ENCODE data around the gene LILRB5.
"Not testable (repeated sequence)": the region's sequence is repeated elsewhere in the genome, so short reads cannot be mapped to it uniquely, and the experiment has no call there.

Gene LILRB5

DNA sequence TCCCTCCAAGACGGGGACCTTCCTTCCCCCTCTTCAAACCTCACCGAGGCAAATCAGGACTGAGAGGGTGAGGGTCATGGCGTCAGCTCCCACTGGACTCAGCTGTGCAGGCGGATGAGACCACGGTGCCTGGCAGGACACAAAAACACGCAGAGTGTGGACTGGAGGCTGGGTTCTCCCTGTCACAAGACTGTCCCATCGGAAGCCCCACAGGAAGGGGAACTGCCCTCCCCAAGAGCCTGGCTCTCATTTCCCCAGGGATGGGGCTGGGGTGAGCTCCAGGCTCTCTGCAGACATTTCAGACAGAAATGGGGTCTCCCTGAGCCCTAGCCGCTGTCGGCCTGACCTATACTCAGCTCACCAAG lies at the start of gene LILRB5:
Gene LILRB5, minus strand, starts transcription at position 158 of the 365 bp plus-strand sequence. Its CDS starts 80 bp downstream, at position 78.
- no peak for DNase-seq

DNA sequence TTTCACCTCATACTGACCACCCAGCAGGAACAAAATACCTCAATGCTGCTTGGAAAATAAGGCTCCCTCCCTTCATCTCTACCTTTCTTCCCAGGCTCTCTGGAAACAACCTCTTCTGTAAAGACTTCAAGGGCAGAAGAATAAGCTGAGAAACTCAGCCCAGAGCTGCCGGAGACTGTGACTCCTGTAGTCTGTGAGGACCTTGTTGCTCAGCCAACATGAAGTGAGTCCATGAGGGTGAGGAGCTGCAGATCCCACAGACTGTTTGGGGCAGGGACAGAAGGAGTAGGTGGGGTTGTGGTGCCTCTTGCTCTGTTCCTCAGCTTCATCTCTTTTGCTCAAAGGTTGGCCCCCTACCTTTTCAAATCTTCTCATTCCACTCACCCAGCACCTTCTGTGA lies 48.1 kb upstream of the LILRB5 start:
- DNase-seq: no peak

DNA sequence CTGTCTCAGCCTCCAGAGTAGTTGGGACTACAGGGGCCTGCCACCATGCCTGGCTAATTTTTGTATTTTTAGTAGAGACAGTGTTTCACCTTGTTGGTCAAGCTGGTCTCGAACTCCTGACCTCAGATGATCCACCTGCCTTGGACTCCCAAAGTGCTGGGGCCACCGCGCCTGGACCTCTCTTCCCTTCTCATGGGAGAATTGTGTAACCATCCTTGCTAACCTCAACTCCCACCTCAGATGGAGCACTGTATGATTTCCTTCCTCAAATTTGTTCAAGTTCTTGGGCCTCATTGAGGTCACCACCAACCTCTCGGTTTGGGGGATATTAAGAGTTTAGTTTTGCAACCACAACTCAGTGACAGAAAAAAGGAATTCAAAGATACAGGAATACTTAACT lies 45.2 kb upstream of the LILRB5 start:
- DNase-seq: no peak

DNA sequence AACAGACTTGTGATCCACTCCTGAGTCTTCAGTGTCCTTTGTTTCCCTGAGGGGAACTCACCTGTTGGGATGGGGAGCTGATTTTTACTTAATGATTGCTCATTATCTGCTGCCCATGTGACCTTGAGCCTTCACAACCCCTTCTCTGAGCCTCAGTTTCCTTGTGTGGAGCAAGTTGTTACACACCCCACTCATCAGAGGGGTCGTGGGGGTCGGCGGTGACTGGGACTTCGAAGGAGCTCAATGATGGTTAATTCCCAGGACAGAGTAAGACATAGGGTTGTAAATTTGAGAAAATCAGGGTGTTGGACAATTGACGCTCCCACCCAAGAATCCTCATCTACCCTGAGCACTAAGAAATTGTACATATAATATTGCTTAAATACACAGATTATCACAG lies 42.4 kb upstream of the LILRB5 start:
- no peak for DNase-seq

DNA sequence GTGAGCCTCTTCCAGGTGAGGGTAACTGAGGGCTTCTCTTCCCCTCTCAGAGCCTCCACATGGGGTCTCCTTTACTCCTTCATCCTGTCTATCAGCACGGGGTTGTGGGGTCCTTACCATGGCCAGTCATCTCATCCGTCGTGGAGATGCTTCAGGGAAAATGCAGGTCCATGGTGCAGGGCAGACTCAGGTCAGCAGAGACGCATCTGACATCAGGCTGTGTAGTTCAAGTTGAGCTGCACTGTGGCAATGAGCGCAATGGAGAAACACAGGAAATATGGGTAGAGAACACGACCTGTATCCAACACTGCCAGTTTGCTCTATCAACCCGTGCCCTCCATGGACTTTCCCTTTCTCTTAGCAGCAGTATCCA lies 42.0 kb upstream of the LILRB5 start:
- no peak for DNase-seq

DNA sequence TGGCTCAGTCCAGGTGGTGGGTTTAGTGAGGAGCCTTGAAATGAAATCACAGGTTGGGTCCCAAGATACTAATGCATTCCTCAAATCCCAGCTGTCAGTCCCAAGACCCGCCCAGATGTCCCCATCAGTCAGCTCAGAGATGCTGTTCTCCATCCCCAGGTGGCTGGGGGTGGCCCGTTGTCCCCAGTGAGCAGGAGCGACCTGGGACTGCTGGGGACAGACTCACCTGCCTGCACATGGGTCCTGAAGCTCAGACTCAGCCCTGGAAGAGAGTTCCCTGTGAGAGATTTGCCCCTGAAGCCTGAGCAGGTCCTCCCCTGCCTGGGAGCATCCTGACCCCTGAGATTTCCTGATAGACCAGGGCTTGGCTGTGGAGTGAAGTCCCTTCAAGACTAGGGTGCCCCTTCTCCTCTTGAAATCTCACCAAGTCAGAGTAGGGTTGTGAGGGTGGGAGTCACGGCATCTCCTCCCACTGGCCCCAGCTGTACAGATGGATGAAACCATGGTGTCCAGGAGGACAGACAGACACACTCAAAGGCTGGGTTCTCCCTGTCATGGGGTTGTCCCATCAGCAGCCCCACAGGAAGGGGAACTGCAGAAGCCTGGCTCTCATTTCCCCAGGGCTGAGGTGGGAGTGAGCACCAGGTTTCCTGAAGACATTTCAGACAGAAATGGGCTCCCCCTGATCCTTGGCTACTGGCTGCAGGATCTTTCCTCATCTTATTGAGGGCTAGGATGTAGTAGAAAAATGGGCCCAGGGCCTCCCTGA lies 41.5 kb upstream of the LILRB5 start:
- no peak for DNase-seq

DNA sequence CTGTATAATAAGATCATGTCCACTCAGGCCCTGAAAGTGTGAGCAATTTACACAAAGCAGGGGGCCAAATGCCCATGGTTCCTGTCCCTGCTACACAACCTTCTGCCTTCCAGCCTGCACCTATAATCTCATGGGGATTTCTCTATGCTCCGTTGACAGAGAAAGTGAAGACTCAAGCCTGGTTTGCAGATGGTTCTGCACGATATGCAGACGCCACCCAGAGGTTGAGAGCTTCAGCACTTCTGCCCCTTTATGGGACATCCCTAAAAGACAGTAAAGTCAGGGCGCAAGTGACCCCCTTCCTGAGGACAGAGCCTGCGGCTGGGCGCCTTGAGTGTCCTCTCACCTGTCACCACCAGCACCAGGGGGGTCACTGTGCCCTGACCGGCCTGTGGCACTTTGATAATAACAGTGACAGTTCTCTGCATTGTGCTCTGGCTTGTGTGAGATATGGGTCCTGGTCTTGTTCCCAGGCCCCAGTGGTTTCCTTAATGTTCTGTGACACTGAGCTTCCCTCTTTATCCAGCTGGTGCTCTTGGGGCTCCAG lies 40.8 kb upstream of the LILRB5 start:
- DNase-seq: no peak

DNA sequence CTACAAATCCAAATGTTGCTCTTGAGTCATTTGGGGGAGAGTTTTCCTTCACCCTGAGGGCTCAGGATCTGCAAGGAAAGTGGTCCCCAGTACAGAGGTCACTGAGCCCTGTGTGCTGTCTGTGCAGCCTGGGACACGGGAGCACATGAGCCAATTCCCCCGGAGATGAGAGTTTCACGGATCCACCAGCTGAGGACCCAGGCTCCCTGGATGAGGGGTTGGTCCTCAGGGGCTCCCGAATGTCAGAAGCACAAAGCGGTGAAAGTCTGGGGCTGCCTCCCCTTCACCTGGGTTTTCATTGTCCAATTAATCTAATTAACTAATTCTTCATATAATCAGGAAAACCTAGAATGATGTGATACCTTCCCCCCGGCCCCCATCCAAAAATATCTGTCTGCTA lies 37.5 kb upstream of the LILRB5 start:
- DNase-seq: no peak

DNA sequence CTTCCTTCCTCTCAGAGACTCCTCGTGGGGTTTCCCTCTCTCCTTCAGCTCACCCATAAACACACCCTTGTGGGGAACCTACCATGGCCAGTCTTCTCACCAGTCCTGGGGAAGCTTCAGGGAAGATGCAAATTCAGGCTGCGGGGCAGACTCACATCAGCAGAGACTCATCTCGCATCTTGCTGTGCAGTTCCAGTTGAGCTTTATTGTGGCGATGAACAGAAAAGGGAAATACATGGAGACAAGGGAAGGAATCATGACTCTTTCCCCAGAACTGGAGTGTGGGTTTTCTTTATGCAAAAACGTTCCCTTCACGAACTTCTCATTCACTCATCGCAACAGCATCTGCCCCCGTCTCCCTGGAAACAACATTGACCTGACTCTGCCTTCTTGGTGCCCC lies 32.1 kb upstream of the LILRB5 start:
- DNase-seq: not testable (repeated sequence)

DNA sequence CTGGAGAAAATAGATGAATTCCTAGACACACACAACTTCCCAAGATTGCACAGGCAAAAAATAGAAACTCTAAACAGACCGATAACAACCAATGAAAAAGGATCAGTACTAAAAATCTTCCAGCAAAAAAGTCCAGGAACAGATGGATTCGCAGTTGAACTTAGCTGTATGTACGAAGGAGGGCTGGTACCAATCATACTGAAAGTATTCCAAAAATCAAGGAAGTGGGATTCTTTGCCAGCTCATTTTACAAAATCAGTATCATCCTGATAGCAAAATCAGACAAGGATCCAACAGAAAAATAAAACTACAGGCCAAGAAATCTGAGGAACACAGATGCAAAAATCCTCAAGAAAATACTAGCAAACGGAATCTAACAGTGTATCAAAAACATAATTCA lies 30.4 kb upstream of the LILRB5 start:
- no peak for DNase-seq

DNA sequence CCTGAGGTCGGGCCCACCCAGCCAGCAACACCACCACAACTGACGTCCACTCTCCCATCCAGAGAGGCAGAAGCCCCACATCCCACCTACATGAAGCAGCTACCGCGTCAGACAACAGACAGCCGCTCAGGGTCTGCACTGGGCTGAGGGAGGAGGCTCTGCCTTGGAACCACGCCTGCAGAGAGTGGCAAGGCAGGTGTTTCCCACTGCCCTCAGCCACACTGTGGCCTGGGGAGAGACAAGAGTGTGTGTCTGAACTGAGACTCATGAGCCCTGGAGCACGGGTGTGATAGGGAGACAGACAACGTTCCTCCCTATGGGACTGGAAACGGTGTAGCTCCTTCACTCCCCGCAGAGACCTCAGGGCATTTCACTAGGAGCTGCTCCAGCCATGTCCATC lies 29.2 kb upstream of the LILRB5 start:
- DNase-seq: not testable (repeated sequence)

DNA sequence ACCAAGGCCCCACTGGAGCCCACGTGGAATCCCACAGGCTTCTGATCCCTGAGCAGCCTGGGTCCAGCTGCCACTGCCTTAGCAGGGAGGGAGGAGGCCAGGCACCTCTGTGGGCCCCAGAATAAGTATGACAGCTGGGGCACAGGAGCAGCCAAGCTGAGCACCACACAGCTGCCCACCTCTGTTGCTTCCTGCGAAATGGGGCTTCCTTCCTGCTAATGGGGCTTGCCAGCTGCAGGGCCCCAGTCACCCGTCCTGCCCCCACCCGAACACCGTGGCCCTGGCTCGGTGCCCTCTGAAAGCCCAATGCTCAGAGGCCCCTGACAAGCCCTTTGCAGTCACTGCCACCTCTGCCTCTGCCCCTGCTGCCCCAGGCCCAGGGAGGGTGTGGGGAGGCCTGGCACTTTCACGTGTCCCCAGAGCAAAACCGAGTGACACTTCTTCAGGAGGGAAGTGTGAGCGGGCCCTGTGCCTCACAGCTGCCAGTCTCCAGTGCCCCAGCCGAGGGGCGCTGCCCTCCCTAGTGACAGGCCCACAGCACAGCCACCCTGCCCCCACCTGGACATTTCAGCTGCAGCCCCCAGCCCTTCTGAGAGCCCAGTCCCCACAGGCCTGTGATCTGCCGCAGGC lies 28.5 kb upstream of the LILRB5 start:
- not testable (repeated sequence) for DNase-seq

DNA sequence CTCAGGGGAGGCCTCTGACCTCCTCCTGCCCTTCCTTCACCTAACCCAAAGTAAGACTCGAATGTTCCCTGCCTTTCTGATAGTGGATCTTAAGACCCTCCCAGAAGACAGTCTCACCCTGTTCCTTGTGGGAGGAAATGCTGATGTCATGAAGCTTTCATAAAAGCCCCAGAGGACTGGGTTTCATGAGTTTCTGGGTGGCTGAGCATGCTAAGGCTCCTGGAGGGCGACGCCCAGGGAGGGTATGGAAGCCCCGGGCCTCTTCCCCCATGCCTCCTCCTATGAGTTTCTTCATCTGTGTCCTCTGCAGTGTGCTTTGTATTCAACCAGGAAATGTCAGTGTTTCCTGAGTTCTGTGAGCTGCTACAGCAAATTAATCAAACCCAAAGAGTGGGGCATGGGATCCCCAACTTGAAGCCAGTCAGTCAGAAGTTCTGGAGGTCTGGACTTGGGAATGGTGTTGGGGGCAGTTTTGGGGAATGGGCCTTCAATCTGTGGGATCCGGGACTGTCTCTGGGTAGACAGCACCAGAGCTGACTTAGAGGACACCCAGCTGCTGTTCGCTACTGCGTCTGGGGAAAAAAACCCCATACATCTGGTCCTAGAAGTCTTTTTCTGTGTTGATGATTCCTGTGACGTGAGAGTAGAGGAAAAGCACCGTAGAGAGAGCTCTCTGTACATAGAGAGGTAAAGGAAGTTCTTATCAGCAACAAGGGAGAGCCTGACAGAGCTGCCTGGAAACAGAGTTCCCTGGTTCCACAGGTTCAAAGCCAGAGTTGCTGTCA lies 25.8 kb upstream of the LILRB5 start:
- no peak for DNase-seq

DNA sequence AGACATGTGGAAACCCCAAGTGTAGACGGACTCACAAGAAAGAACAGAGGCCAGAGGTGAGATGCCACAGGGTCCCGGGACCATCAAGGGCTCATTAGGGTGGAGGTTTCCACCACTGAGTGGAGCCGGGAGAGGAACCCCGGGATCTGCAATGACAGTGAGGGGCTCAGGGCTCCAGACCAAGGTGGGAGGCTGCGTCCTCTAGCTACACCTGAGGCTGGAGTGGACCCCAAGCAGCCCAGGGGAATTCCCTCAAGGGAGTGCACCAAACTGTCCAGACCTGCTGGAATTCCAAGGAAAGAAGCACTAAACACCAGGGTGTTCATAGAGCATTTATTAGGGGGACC lies 24.6 kb upstream of the LILRB5 start:
- DNase-seq: not testable (repeated sequence)

DNA sequence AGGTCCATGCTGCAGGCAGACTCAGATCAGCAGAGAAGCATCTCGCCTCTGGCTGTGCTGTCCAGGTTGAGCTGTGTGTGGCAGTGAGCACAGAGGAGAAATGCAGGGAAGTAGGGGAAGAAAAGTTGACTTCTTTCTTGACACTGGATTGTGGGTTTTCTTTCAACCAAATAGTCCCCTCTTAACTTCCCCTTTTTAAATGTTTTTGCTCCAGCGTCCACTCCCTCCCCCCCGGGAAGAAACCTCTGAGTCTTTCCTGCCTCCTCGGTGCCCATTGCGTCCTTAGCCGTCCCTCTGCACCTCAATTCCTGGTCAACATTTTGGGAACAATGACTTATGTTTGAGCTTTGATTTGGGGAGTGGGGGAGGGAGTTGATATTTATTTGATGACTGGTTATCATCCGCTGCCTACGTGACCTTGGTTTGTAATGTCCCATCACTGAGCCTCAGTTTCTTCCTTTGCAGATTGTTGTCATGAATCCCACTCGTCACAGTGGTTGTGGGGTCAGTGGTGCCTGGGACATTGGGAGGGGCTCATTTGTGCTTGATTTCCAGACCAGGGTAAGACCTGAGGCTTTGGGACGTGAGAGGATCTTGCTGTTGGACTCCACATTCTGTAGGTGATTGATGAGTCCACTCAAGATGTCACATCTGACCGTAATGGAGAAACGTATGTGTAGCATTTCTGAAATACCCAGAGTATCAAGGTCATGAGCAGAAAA lies 24.1 kb upstream of the LILRB5 start, which contains the start of gene LILRB2:
Gene LILRB2, minus strand, starts transcription at position 104 of the 722 bp plus-strand sequence. CDS start 614 bp downstream, outside the sequence.
- no peak for DNase-seq

DNA sequence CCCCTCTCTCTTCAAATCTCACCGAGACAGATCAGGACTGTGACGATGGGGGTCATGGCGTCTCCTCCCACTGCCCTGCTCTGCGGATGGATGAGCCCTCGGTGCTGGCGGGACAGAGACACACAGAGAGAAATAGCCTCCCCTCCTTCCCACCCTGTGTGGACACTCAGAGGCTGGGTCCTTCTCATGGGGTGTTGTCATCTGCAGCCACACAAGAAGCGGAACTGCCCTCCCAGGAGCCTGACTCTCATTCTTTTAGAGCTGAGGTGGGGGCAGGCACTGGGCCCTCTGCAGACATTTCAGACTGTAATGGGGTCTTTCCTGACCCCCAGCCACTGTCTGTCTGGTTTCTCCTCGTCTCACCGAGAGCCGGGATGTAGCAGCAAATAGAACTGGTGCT lies 23.4 kb upstream of the LILRB5 start:
- not testable (repeated sequence) for DNase-seq

DNA sequence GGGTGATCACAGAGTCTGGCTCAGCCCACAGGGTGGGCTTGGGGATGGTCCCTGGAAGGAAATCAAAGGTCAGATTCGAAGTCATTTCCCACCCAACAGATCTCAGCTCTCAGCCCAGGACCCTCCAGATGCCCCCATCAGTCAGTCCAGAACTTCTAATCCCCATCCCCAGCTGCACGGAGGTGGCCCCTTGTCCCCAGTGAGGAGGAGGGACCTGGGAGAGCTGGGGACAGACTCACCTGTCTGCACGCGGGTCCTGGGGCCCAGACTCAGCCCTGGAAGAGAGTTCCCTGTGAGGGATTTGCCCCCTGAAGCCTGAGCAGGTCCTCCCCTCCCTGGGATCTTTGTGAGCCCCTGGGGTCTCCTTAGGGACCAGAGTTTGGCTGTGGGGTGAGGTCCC lies 23.0 kb upstream of the LILRB5 start:
- not testable (repeated sequence) for DNase-seq

DNA sequence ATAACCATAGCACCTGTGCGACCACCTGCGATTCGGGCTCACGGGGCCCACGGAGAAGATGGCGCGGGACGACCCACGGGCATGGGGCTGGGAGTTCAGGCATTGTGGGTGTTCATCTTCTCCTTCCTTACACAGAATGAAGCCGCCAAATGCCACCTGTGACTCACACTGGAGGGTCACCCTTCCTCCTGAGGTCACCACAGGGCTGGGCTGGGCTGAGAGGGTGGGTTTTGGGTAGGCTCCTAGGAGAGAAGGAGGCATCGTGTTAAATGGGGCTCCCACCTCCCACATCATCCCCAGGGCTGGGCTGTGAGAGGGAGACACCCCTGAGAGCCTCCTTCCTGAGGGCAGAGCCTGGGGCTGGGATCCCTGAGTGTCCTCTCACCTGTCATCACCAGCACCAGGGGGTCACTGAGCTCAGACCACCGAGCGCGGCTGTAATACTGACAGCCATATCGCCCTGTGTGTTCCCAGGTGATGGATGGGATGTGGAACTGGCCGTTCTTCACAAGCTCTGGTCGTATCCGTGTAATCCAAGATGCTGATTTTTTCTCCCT lies 22.4 kb upstream of the LILRB5 start:
- DNase-seq: no peak

DNA sequence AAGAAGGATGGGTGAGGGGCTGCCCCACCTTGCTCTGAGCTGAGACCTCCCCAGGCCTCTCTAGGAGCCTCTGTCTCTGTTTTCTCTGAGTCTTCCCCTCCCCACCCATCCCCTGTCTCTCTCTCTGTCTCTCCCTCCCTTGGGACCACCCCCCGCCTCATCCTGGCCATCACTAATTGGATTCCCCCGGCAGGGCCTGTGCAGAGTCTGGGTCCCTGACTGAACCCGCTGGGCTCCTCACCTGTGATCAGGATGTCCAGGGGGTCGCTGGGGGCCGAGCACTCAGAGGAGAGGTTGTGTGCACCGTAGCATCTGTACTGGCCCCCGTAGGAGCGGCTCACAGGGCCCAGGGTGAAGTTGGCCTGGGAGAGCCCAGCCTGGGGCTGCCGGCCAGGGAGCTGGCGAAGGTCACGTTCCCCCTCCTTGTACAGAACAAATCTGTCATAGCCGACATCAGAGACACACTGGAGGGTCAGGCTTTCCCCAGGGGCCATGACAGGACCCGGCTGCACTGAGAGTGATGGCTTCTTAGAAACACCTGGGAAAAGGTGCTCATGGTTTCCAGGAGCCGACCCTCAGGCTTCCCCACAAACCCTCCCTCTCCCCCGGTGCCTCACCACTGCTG lies 21.6 kb upstream of the LILRB5 start:
- not testable (repeated sequence) for DNase-seq

DNA sequence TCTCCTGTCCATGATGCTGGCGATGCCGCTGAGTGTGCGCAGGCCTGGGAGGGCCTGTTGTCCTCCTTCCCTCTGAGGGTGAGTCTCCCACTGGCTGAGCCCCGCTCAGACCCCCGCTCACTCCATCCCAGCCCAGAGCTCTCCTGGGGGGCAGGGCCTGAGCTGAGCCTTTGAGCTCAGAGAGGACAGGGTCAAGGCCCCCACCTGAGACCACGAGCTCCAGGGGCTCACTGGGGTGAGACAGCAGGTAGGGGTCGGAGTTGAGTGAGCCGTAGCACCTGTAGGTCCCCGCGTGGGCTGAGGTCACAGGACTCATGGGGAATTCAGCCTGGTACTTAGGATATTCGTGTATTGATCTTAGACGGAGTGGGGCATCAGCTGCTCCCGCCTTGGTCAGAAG lies 21.0 kb upstream of the LILRB5 start:
- DNase-seq: not testable (repeated sequence)

DNA sequence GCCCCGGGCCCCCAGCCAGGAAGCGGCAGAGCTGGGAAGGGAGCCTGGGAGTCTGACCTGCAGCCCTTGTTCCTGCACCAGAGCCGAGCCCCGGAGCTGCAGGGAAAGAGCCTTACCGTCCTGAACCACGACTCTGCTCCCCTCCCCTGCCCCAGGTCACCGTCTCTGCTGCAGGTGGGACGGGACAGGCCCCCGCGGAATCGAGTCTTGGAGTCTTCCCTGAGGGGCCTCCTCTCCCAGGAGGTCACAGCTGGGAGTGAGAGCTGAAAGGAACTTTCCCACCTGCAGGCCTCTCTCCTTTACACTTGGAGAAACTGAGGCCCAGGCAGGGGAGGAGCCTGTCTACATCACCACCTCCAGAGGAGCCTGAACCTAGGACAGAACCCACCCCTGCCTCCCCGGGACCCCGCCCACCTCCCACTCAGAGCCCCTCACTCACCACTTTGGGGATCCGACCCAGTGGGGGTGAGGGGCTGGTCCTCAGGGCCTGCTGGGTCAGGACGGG lies 20.1 kb upstream of the LILRB5 start:
- DNase-seq: not testable (repeated sequence)

DNA sequence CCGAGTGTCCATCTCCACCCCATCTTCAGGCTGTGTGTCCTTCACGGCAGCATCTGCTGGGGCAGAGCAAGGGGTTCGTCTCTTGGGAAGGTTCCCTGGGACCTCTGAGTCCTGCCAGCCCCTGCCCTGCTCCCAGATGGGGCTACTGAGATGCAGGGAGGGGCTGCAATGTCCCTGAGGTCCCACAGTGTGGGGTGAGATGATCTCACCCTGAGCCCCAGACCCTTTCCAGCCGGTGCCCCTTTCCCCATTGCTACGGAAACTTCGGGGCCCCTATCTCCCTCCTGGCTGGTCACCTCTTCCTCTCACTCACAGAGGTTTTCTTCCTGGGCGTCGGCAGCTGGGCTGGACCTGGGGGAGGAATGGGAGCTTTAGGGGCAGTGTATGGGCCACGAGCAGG lies 18.9 kb upstream of the LILRB5 start:
- no peak for DNase-seq

Measured in activated CD4-positive, alpha-beta T cell treated with anti-CD3 and anti-CD28 coated beads, Interleukin-2, amount 50 U/mL, for 16 hours (primary cell).